Measurements from ENCODE around the gene RCAN1. TPM values are rescaled to one million over a fixed set of nuclear protein-coding genes. Genes with fewer than 3 reads are reported as not detected.
A peak's percentile ranks its signal among the peaks of the same experiment; 100 is the strongest.

RCAN1 gene
- total and polyA plus RNA-seq, 2 of the 4 experiments (the other 2 are of a cell fraction) = 53.5 to 175 TPM

GRCh38 chr21:34574601-34575529 is 40.0 kb downstream of the RCAN1 start (continued):
- TF ChIP-seq CTCF (conservative IDR thresholded peaks at IDR 0.05; ENCODE audit: low read depth, low read length) (no peak), BHLHE40 (IDR thresholded peaks at IDR 0.05; ENCODE audit: low read depth, low read length) (no peak)

GRCh38 chr21:34571994-34572393 is 42.9 kb downstream of the RCAN1 start:
- Histone ChIP-seq H3K4me2 (ENCODE audit: low read depth, low read length) (no peak overlapping the region), H4K91ac (ENCODE audit: insufficient read depth, low read depth, low read length) (no peak overlapping the region), H3K79me1 (ENCODE audit: low read depth in 1 of 2, low read length in 2 of 2) (peaks cover 0 to 15% of the 10 kb centered on the region in 2 experiments; a peak in 2 of 4 replicates), H3K56ac (ENCODE audit: extremely low read depth, insufficient read depth, low read length) (no peak overlapping the region), H2AFZ (replicated peaks; ENCODE audit: low read length, poor library complexity) (no peak overlapping the region), H2BK120ac (ENCODE audit: low read depth, low read length) (no peak overlapping the region), H4K20me1 (ENCODE audit: insufficient read depth, low read length) (no peaks in the 10 kb centered on the region), H3K4me1 (ENCODE audit: control insufficient read depth, insufficient read depth, low read length) (peaks cover 6% of the 10 kb centered on the region), H3K4ac (ENCODE audit: low read depth, low read length) (no peak overlapping the region), H3K9ac (ENCODE audit: low read depth, low read length) (no peak overlapping the region), H2BK5ac (ENCODE audit: low read depth, low read length, poor library complexity, severe bottlenecking) (no peak overlapping the region), H3K36me3 (ENCODE audit: control insufficient read depth, insufficient read depth, low read length) (no peaks in the 10 kb centered on the region), H3K9me3 (ENCODE audit: control insufficient read depth, insufficient read depth, low read length) (no peaks in the 10 kb centered on the region), H3K18ac (ENCODE audit: low read depth, low read length) (no peak overlapping the region), H3K23ac (ENCODE audit: low read depth, low read length) (no peak overlapping the region), H3K14ac (replicated peaks; ENCODE audit: low read depth, low read length) (no peak overlapping the region), H3K9me1 (ENCODE audit: insufficient read depth, low read length) (peaks cover 2% of the 10 kb centered on the region; the same call in 1 of the 2 replicates), H2BK15ac (ENCODE audit: low read depth, low read length) (no peak overlapping the region), H3K4me3 (ENCODE audit: insufficient read depth, low read depth, low read length) (no peak overlapping the region), H3K27me3 (ENCODE audit: control insufficient read depth, insufficient read depth, low read length) (no peaks in the 10 kb centered on the region), H2AK9ac (replicated peaks; ENCODE audit: low read depth, low read length, poor library complexity) (no peak overlapping the region), H4K8ac (ENCODE audit: low read depth in 2 of 2, low read length in 2 of 2) (no peak overlapping the region), H2AK5ac (ENCODE audit: low read depth, low read length) (no peak overlapping the region), H4K5ac (ENCODE audit: low read depth, low read length) (no peak overlapping the region), H2BK20ac (ENCODE audit: low read depth, low read length) (no peak overlapping the region), H3K27ac (ENCODE audit: insufficient read depth, low read length) (no peak overlapping the region)
- intact Hi-C loops (cut with micrococcal nuclease) (no loop called here), dilution Hi-C loops (cut with HindIII; ENCODE audit: low sequenced_read_pairs, unreplicated experiment) (no loop called here), in situ Hi-C loops (cut with MboI; ENCODE audit: low sequenced_read_pairs) (no loop called here)
- no peak for ATAC-seq (ENCODE audit: low read depth)
- DNase-seq = no peak
- TF ChIP-seq CEBPB (IDR thresholded peaks at IDR 0.05; ENCODE audit: low read depth, low read length) (peak; percentile 75), FOS (IDR thresholded peaks at IDR 0.05; ENCODE audit: low read depth, low read length) (no peak), NFE2L2 (IDR thresholded peaks at IDR 0.05; ENCODE audit: low read depth, low read length) (no peak)
- ChIA-PET POLR2A (ENCODE audit: unreplicated experiment) (no interaction called here), CTCF (no interaction called here)
- WGBS, 2 experiments (ENCODE audit: extremely low coverage in 2 of 2, insufficient read length in 1 of 2) = 90% methylated on average over 2 of the region's 7 CpGs; no CpG with 5 or more reads in 1 of the 2 experiments
- BruUV-seq (replicated peaks) = no TSS peak

Measured in IMR-90 (cell line).